ENCODE data around the gene CCDC91. TPM values are rescaled to one million over a fixed set of nuclear protein-coding genes. Genes with fewer than 3 reads are reported as not detected.

The CCDC91 gene
- total RNA-seq, 4 donors from 2014 or later, result 19.0 to 38.1 (median 23.1) TPM

GRCh38 chr12:28583701-28584261 is 393.5 kb downstream of the CCDC91 start:
- WGBS, result 72% methylated on average over 5 of the region's 5 CpGs
- Histone ChIP-seq H3K36me3 (no peaks in the 10 kb centered on the region), H3K4me1 (no peaks in the 10 kb centered on the region), H3K9me3 (no peaks in the 10 kb centered on the region), H3K4me3 (no peak overlapping the region), H3K27me3 (no peaks in the 10 kb centered on the region), H3K27ac (no peak overlapping the region)
- TF ChIP-seq POLR2AphosphoS5 (IDR thresholded peaks at IDR 0.05) (no peak), EP300 (IDR thresholded peaks at IDR 0.05) (no peak), POLR2A (IDR thresholded peaks at IDR 0.05) (no peak)
- TF ChIP-seq, protein P1, sequence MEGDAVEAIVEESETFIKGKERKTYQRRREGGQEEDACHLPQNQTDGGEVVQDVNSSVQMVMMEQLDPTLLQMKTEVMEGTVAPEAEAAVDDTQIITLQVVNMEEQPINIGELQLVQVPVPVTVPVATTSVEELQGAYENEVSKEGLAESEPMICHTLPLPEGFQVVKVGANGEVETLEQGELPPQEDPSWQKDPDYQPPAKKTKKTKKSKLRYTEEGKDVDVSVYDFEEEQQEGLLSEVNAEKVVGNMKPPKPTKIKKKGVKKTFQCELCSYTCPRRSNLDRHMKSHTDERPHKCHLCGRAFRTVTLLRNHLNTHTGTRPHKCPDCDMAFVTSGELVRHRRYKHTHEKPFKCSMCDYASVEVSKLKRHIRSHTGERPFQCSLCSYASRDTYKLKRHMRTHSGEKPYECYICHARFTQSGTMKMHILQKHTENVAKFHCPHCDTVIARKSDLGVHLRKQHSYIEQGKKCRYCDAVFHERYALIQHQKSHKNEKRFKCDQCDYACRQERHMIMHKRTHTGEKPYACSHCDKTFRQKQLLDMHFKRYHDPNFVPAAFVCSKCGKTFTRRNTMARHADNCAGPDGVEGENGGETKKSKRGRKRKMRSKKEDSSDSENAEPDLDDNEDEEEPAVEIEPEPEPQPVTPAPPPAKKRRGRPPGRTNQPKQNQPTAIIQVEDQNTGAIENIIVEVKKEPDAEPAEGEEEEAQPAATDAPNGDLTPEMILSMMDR (IDR thresholded peaks at IDR 0.05), result no peak
- DNase-seq (ENCODE audit: low spot score in 2 of 2), result no peak

DNA sequence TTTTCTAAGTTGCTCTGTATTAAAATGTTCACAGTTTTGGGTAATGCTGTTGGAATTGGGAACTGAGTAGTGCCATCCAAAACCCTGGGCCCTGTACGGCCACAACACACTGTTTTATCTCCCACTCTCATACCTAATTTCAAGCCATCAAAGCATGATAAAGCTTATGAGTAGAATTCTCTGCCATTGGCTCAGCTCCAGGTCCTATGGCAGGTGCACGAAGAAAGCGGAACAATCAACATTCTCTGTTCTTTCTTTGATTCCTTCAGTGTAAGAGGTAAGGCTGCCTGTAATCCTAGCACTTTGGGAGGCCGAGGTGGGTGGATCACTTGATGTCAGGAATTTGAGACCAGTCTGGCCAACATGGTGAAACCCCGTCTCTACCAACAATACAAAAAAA is 394.9 kb downstream of the CCDC91 start:
- Histone ChIP-seq H3K4me3 (no peak overlapping the region), H3K9me3 (no peaks in the 10 kb centered on the region), H3K36me3 (no peaks in the 10 kb centered on the region), H3K4me1 (no peaks in the 10 kb centered on the region), H3K27ac (no peak overlapping the region), H3K27me3 (no peaks in the 10 kb centered on the region)
- WGBS, result 88% methylated on average over 5 of the region's 5 CpGs
- DNase-seq (ENCODE audit: low spot score in 2 of 2), result no peak
- TF ChIP-seq, protein P1 (IDR thresholded peaks at IDR 0.05), result no peak
- TF ChIP-seq POLR2A (IDR thresholded peaks at IDR 0.05), result no peak
- TF ChIP-seq POLR2AphosphoS5 (IDR thresholded peaks at IDR 0.05), result no peak
- TF ChIP-seq EP300 (IDR thresholded peaks at IDR 0.05), result no peak

DNA sequence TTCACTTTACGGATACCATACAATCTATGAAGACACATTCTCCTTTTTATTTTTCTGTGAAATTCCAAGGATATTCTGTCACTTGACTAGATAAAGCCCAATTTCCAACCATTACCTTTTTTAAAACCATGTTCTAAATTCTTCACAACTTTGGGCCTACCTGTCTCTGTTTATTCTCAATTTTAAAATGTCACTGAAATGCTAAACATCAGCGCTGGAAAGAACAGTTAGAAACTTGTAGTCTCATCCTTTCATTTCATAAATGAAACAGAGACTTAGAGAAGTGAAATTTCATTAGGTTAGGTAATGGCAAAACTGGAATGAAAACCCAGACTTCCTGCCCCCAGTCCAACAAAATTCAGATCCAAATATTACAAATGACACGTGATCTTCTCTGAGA is 396.2 kb downstream of the CCDC91 start:
- no peak overlapping the region for H3K4me3 ChIP-seq
- H3K27ac ChIP-seq, result no peak overlapping the region
- WGBS, result 82% methylated on average over 3 of the region's 3 CpGs
- no peaks in the 10 kb centered on the region for H3K27me3 ChIP-seq
- H3K36me3 ChIP-seq, result no peaks in the 10 kb centered on the region
- H3K9me3 ChIP-seq, result no peaks in the 10 kb centered on the region
- TF ChIP-seq, protein P1 (IDR thresholded peaks at IDR 0.05), result no peak
- no peak for TF ChIP-seq EP300 (IDR thresholded peaks at IDR 0.05)
- TF ChIP-seq POLR2A (IDR thresholded peaks at IDR 0.05), result no peak
- no peak for TF ChIP-seq POLR2AphosphoS5 (IDR thresholded peaks at IDR 0.05)
- H3K4me1 ChIP-seq, result no peaks in the 10 kb centered on the region
- DNase-seq (ENCODE audit: low spot score in 2 of 2), result no peak

DNA sequence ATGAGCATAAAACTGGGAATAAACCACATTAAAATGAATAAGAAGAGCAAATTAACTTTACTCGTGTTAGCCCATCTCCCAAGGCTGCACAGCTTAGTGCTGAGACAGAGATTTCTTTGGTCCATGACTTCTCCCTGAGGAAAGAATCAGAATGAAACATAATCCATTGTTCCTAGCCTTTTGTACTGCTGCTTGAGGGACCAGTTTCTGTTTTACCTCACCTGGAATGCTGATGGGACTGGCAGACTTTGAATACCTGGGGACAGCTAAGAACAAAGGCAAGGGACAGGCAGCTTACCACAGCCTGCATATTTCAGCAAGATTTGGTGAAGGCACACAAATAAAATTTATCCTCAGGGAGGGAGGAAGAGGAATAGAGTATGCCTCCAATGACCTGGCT is 401.6 kb downstream of the CCDC91 start:
- DNase-seq (ENCODE audit: low spot score in 2 of 2), result no peak
- Histone ChIP-seq H3K36me3 (no peaks in the 10 kb centered on the region), H3K4me3 (no peak overlapping the region), H3K27me3 (no peaks in the 10 kb centered on the region), H3K9me3 (no peaks in the 10 kb centered on the region), H3K27ac (no peak overlapping the region), H3K4me1 (no peaks in the 10 kb centered on the region)
- no peak for TF ChIP-seq POLR2A (IDR thresholded peaks at IDR 0.05)
- TF ChIP-seq POLR2AphosphoS5 (IDR thresholded peaks at IDR 0.05), result no peak
- TF ChIP-seq, protein P1 (IDR thresholded peaks at IDR 0.05), result no peak
- no peak for TF ChIP-seq EP300 (IDR thresholded peaks at IDR 0.05)
- 89% methylated on average over 1 of the region's 1 CpG for WGBS

Other genes with a start within 250 kb of the CCDC91 start
- 1 to 10 TPM in 2 of 4 donors, not detected in 2; 1.1 to 2.0 TPM for gene PTHLH, start 217.7 kb upstream of the CCDC91 start, total RNA-seq

Data from suprapubic skin (tissue), 4 donors.